SKM-1 (cell line): Measurements from ENCODE around the gene MMP28.

Experiments used
- DNase-seq: peaks from one replicate; lab custom pipeline; 2025; ENCODE audit not compliant: unreplicated experiment; lab: John Stamatoyannopoulos, UW

The MMP28 gene

GRCh38 chr17:35726953-35727460, 68.4 kb downstream of the MMP28 start:
- no peak for DNase-seq

- no peak for DNase-seq
These were observed 69.1 kb downstream of the MMP28 start for GRCh38 chr17:35726127-35726952.

GRCh38 chr17:35725802-35726126, 69.7 kb downstream of the MMP28 start:
- DNase-seq = no peak

GRCh38 chr17:35725058-35725457, 70.4 kb downstream of the MMP28 start:
- no peak for DNase-seq

- no peak for DNase-seq
These were observed 71.7 kb downstream of the MMP28 start for GRCh38 chr17:35723735-35724134.

GRCh38 chr17:35717475-35717874, 78.0 kb downstream of the MMP28 start:
- no peak for DNase-seq

GRCh38 chr17:35716897-35717465, 78.5 kb downstream of the MMP28 start:
- DNase-seq = no peak

- no peak for DNase-seq
These were observed 79.3 kb downstream of the MMP28 start for GRCh38 chr17:35716173-35716572.
